HFF-Myc (cell line): Measurements from ENCODE around the gene ZNF470.

Experiments used
- DNase-seq: peaks from one replicate; pipeline ENCODE4 v3.0.0-alpha.2; 2011; ENCODE audit warnings: low read depth; ENCODE audit errors: extremely low read depth
- H3K4me3 ChIP-seq: replicated peaks from 2 replicates; pipeline ENCODE4 v1.5.1; 2011; ENCODE audit warnings: low read depth, mild to moderate bottlenecking, control low read depth, low read length
- TF ChIP-seq, protein P1 (sequence below): IDR thresholded peaks from 2 replicates; pipeline ENCODE4 v1.5.1; 2012; ENCODE audit warnings: mild to moderate bottlenecking, low read depth, low read length, control low read depth; ENCODE audit errors: missing control alignments

Gene ZNF470

DNA sequence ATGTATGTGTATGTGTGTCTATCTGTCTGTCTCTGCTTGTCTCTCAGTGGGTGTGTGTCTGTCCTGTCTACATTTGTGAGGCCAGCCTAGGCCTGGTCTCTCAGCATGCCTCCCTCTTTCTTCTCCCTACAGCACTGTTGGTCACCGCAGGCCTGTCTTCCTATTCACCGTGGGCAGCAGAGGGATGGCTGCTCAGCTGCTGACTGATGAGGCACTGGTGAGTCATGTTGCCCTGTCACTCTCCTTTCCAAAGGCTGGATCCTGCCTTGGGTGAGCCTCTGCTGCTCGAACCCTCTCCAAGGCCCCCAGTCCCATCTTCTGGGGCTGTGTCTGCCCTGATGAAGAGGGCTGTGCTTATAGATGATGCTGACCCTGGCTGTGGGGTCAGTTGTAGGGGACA, 34.1 kb downstream of the ZNF470 start:
- TF ChIP-seq, protein P1, sequence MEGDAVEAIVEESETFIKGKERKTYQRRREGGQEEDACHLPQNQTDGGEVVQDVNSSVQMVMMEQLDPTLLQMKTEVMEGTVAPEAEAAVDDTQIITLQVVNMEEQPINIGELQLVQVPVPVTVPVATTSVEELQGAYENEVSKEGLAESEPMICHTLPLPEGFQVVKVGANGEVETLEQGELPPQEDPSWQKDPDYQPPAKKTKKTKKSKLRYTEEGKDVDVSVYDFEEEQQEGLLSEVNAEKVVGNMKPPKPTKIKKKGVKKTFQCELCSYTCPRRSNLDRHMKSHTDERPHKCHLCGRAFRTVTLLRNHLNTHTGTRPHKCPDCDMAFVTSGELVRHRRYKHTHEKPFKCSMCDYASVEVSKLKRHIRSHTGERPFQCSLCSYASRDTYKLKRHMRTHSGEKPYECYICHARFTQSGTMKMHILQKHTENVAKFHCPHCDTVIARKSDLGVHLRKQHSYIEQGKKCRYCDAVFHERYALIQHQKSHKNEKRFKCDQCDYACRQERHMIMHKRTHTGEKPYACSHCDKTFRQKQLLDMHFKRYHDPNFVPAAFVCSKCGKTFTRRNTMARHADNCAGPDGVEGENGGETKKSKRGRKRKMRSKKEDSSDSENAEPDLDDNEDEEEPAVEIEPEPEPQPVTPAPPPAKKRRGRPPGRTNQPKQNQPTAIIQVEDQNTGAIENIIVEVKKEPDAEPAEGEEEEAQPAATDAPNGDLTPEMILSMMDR, result no peak
- no peak for DNase-seq
- no peak overlapping the region for H3K4me3 ChIP-seq

GRCh38 chr19:56603829-56604228, 36.6 kb downstream of the ZNF470 start:
- no peak overlapping the region for H3K4me3 ChIP-seq
- no peak for DNase-seq
- TF ChIP-seq, protein P1, result no peak

GRCh38 chr19:56608274-56608964, 41.2 kb downstream of the ZNF470 start:
- TF ChIP-seq, protein P1, result no peak
- H3K4me3 ChIP-seq, result no peak overlapping the region
- DNase-seq, result no peak

- H3K4me3 ChIP-seq, result no peak overlapping the region
- DNase-seq, result no peak
- TF ChIP-seq, protein P1, result no peak
Measured at GRCh38 chr19:56611288-56611687, 44.0 kb downstream of the ZNF470 start.

DNA sequence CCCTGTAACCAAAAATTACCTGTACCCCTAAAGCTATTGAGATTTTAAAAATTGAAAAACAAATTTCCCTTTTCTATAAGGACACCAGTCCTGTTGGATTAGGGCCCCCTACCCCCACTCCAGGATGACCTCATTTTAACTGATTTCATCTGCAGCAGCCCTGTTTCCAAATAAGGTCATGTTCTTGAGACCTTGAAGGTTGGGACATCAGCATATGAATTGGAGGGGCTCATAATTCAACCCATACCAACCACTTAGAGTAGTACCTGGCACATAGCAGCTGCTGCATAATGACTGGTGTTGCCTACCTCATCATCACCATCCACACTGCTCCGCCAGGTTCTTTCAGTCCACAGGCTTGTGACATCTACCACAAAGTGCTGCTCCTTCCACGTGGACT, 45.5 kb downstream of the ZNF470 start:
- DNase-seq, result no peak
- H3K4me3 ChIP-seq, result no peak overlapping the region
- TF ChIP-seq, protein P1, result no peak

DNA sequence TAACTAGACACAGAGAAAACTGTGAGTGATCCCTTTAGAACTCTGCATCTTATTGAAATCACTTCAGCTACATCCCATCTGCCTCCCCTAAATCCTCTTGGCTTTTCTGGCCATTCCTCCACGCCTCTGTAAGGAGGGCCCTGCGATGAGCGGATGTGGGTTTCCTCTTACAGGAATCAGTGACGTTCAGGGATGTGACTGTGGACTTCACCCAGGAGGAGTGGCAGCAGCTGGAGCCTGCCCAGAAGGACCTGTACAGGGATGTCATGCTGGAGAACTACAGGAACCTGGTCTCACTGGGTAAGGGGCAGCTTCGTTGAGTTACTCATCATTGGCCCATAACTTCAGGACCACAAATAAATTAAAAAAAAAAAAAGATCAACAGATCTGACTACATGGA, 46.4 kb downstream of the ZNF470 start:
- no peak overlapping the region for H3K4me3 ChIP-seq
- no peak for DNase-seq
- TF ChIP-seq, protein P1, result no peak

GRCh38 chr19:56617531-56617930, 50.3 kb downstream of the ZNF470 start:
- no peak for DNase-seq
- no peak overlapping the region for H3K4me3 ChIP-seq
- TF ChIP-seq, protein P1, result no peak
